HEK293 (cell line): ENCODE results near the gene ZNF253.

ENCODE experiments used
- CTCF ChIA-PET: fragments of 350-600 bp; formaldehyde crosslinking; extraction: SDS; loops from one replicate; lab custom pipeline; 2021; ENCODE audit warnings: antibody characterized with exemption; lab: Yijun Ruan, JAX
- POLR2A ChIA-PET: fragments of 300-600 bp; formaldehyde crosslinking; extraction: SDS; loops from one replicate; lab custom pipeline; 2020; ENCODE audit warnings: antibody characterized with exemption, inconsistent platforms; lab: Yijun Ruan, JAX
- H3K27ac ChIP-seq: fragments of 200-500 bp; sonication (Bioruptor generic); 2 replicates; pipeline ENCODE4 v1.5.1; 2014; ENCODE audit warnings: low read depth, low read length, control low read depth, inconsistent platforms; ENCODE audit errors: extremely low read depth
- H3K36me3 ChIP-seq, 2 experiments: fragments of 200-500 bp in 1 of 2; sonication (Bioruptor generic) in 1 of 2; 1 replicate in 1 of 2; 2 replicates in 1 of 2; pipeline ENCODE4 v1.5.1; 2014 to 2017; ENCODE audit warnings: inconsistent platforms in 2 of 2, low read length in 2 of 2; ENCODE audit not compliant: control insufficient read depth in 2 of 2, insufficient read depth in 1 of 2
- H3K4me1 ChIP-seq: fragments of 200-500 bp; sonication (Bioruptor generic); 2 replicates; pipeline ENCODE4 v1.5.1; 2014; ENCODE audit warnings: mild to moderate bottlenecking, low read length, inconsistent platforms; ENCODE audit not compliant: control insufficient read depth, insufficient read depth
- H3K4me3 ChIP-seq: 2 replicates; pipeline ENCODE4 v1.5.1; 2011; ENCODE audit warnings: low read depth, mild to moderate bottlenecking, control low read depth, low read length, moderate library complexity
- H3K9me3 ChIP-seq: fragments of 200-500 bp; sonication (Bioruptor generic); 2 replicates; pipeline ENCODE4 v1.5.1; 2014; ENCODE audit warnings: low read depth, low read length, inconsistent platforms; ENCODE audit not compliant: control insufficient read depth, insufficient read depth
- HOXC10 ChIP-seq: sonication (generic); formaldehyde crosslinking; IDR thresholded peaks from 2 replicates; pipeline ENCODE4 v1.8.1; 2023; ENCODE audit warnings: mild to moderate bottlenecking, missing genetic modification reagents
- IKZF3 ChIP-seq: fragments of 450-650 bp; IDR thresholded peaks from 2 replicates; pipeline ENCODE4 v1.5.0; 2018; ENCODE audit warnings: missing biosample characterization, mild to moderate bottlenecking, missing genetic modification characterization, moderate library complexity
- KLF9 ChIP-seq: fragments of 450-650 bp; formaldehyde crosslinking; IDR thresholded peaks from 2 replicates; pipeline ENCODE4 v1.5.1; 2016; ENCODE audit warnings: missing biosample characterization, missing genetic modification characterization, low read depth
- YY1 ChIP-seq: fragments of 450-650 bp; formaldehyde crosslinking; IDR thresholded peaks from 2 replicates; pipeline ENCODE4 v1.5.1; 2018; ENCODE audit warnings: missing biosample characterization, missing genetic modification characterization
- ZBTB17 ChIP-seq: fragments of 450-650 bp; formaldehyde crosslinking; IDR thresholded peaks from 2 replicates; pipeline ENCODE4 v1.5.1; 2016; ENCODE audit warnings: missing biosample characterization, missing genetic modification characterization
- ZBTB21 ChIP-seq: fragments of 450-650 bp; formaldehyde crosslinking; IDR thresholded peaks from 2 replicates; pipeline ENCODE4 v1.5.1; 2017; ENCODE audit warnings: missing biosample characterization, missing genetic modification characterization
- ZBTB7A ChIP-seq: fragments of 450-650 bp; formaldehyde crosslinking; IDR thresholded peaks from 2 replicates; pipeline ENCODE4 v1.5.1; 2016; ENCODE audit warnings: low read depth, missing biosample characterization, missing genetic modification characterization
- ZNF114 ChIP-seq: fragments of 450-650 bp; formaldehyde crosslinking; IDR thresholded peaks from 2 replicates; pipeline ENCODE4 v1.5.0; 2017; ENCODE audit warnings: missing biosample characterization, missing genetic modification characterization
- ZNF2 ChIP-seq: fragments of 450-650 bp; formaldehyde crosslinking; IDR thresholded peaks from 2 replicates; pipeline ENCODE4 v1.5.1; 2016; ENCODE audit warnings: missing biosample characterization, missing genetic modification characterization
- ZNF214 ChIP-seq: fragments of 450-650 bp; formaldehyde crosslinking; IDR thresholded peaks from 2 replicates; pipeline ENCODE4 v1.5.1; 2017; ENCODE audit warnings: missing biosample characterization, mild to moderate bottlenecking, missing genetic modification characterization, borderline replicate concordance
- ZNF335 ChIP-seq: fragments of 450-650 bp; formaldehyde crosslinking; conservative IDR thresholded peaks from 2 replicates; pipeline ENCODE4 v1.5.1; 2016; ENCODE audit warnings: missing biosample characterization, missing genetic modification characterization
- ZNF596 ChIP-seq: fragments of 450-650 bp; IDR thresholded peaks from 2 replicates; pipeline ENCODE4 v1.5.0; 2018; ENCODE audit warnings: missing biosample characterization, mild to moderate bottlenecking, missing genetic modification characterization, moderate library complexity
- ZNF600 ChIP-seq: fragments of 450-650 bp; formaldehyde crosslinking; IDR thresholded peaks from 2 replicates; pipeline ENCODE4 v1.5.1; 2016; ENCODE audit warnings: missing biosample characterization, missing genetic modification characterization
- ZNF623 ChIP-seq: fragments of 450-650 bp; formaldehyde crosslinking; IDR thresholded peaks from 2 replicates; pipeline ENCODE4 v1.5.1; 2016; ENCODE audit warnings: missing biosample characterization, missing genetic modification characterization
- ZNF629 ChIP-seq: fragments of 450-650 bp; formaldehyde crosslinking; IDR thresholded peaks from 2 replicates; pipeline ENCODE4 v1.5.1; 2017; ENCODE audit warnings: missing biosample characterization, missing genetic modification characterization
- ZNF76 ChIP-seq: fragments of 450-650 bp; formaldehyde crosslinking; IDR thresholded peaks from 2 replicates; pipeline ENCODE4; 2016; ENCODE audit warnings: low read depth, missing biosample characterization, missing genetic modification characterization, borderline replicate concordance
- ZNF777 ChIP-seq: fragments of 450-650 bp; formaldehyde crosslinking; IDR thresholded peaks from 2 replicates; pipeline ENCODE4 v1.5.1; 2017; ENCODE audit warnings: missing biosample characterization, missing genetic modification characterization, borderline replicate concordance
- ZNF791 ChIP-seq: fragments of 450-650 bp; formaldehyde crosslinking; IDR thresholded peaks from 2 replicates; pipeline ENCODE4 v1.5.1; 2016; ENCODE audit warnings: missing biosample characterization, missing genetic modification characterization
- TF ChIP-seq, protein P1 (sequence below): fragments of 450-650 bp; formaldehyde crosslinking; IDR thresholded peaks from 2 replicates; pipeline ENCODE4 v1.5.1; 2016; ENCODE audit warnings: missing biosample characterization, missing genetic modification characterization, low read depth
- TF ChIP-seq, protein P2 (sequence below): fragments of 450-650 bp; formaldehyde crosslinking; IDR thresholded peaks from 2 replicates; pipeline ENCODE4 v1.5.1; 2016; ENCODE audit warnings: missing biosample characterization, missing genetic modification characterization
- TF ChIP-seq, protein P3 (sequence below): fragments of 450-650 bp; formaldehyde crosslinking; IDR thresholded peaks from 2 replicates; pipeline ENCODE4 v1.5.1; 2016; ENCODE audit warnings: missing biosample characterization, missing genetic modification characterization, low read depth
- TF ChIP-seq, protein P4 (sequence below): fragments of 450-650 bp; formaldehyde crosslinking; IDR thresholded peaks from 2 replicates; pipeline ENCODE4 v1.5.1; 2016; ENCODE audit warnings: missing biosample characterization, missing genetic modification characterization

The ZNF253 gene

DNA sequence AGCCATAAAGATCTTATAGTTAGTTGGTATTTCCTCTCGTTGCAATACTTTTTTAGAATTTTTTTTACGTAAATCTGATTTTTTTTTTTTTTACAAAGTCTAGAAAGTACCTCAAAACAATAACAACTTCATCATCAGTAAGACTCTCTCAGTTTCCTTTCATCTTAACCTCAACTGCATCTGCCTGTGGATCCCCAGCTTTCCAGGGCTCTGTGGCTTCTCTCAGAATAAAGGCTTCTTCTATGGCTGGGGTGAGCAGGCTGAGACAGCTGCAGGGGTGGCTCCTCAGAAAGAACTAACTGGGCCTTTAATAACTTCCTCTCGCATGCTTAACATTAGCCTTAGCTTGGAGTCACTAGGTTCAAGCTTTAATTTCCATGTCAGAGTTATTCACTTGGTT, 48.3 kb upstream of the ZNF253 start (continued):
- TF ChIP-seq, protein P1, sequence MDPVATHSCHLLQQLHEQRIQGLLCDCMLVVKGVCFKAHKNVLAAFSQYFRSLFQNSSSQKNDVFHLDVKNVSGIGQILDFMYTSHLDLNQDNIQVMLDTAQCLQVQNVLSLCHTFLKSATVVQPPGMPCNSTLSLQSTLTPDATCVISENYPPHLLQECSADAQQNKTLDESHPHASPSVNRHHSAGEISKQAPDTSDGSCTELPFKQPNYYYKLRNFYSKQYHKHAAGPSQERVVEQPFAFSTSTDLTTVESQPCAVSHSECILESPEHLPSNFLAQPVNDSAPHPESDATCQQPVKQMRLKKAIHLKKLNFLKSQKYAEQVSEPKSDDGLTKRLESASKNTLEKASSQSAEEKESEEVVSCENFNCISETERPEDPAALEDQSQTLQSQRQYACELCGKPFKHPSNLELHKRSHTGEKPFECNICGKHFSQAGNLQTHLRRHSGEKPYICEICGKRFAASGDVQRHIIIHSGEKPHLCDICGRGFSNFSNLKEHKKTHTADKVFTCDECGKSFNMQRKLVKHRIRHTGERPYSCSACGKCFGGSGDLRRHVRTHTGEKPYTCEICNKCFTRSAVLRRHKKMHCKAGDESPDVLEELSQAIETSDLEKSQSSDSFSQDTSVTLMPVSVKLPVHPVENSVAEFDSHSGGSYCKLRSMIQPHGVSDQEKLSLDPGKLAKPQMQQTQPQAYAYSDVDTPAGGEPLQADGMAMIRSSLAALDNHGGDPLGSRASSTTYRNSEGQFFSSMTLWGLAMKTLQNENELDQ, result no peak
- TF ChIP-seq, all 188 proteins: peak for 0

DNA sequence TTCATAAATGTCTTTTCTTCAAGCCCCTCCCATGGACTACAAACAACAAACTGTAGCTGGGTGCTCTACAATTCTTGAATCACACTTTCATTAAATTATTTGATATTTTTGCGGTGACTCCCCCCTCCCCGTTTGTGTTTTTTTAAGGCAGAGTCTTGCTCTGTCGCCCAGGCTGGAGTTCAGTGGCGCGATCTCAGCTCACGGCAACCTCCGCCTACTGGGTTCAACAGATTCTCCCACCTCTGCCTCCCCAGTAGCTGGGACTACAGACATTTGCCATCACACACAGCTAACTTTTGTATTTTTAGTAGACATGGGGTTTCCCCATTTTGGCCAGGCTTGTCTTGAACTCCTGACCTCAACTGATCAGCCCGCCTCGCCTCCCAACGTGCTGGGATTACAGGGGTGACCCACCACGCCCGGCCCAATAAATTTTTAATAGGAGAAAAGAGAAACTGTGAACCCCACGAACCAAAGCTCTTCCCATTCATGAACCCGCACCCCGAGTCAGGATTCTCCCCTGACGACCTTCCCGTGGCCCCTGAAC, 44.8 kb upstream of the ZNF253 start:
- Histone ChIP-seq H3K4me3 (peak overlapping the region; percentile 60), H3K36me3 (peaks cover 5 to 8% of the 10 kb centered on the region in 2 experiments; a peak in 2 of 3 replicates)

DNA sequence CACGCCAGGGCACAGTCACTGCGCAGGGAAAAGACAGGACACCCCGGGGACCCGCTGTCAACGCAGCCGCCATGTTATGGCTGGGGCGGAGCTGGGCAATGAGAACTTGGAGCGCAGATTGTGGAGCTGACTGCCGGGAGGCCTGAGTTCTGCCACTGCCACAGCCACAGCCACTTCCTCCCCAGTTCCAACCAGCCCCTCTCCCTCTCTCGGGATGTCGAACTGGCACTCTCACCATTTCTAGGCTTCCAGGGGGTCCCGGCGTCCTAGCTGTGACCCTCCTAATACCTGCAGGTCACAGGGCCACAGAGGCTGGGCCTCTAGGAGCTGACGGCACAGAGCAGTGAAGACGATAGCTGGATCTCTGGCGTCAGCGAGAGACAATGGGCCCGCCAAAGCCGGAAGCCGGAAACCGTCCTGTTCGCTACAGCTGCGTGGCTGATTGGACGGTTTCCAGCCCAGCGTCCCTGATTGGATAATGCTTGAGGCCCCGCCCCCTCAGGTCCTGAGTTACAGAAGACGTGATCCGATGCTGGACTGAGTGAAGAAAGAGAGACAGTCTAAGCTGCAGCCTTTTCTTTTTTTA, 44.2 kb upstream of the ZNF253 start, which contains the start of gene ZNF506:
Gene ZNF506 (minus strand): TSS at position 385 of the 586 bp plus-strand sequence. CDS start 147 bp downstream, at position 238.
- POLR2A ChIA-PET, result interaction anchor here (0.5 to 3.2 kb wide), 18 partner anchors 9 to 292 kb away, joined by 3 to 42 read pairs (median 6); partner anchors contain the start of genes ZNF101, ZNF14, ZNF253 and ZNF682
- H3K4me3 ChIP-seq, result peak within 1 kb of the TSS; percentile 60
- no peaks in the 10 kb centered on the region for H3K4me1 ChIP-seq
- CTCF ChIA-PET, result interaction anchor here (0.6 to 0.8 kb wide), 2 partner anchors 9 to 14 kb away, joined by 3 to 5 read pairs; no protein-coding TSS in a partner anchor
- peaks cover 5 to 8% of the 10 kb centered on the region in 2 experiments; a peak in 2 of 3 replicates for H3K36me3 ChIP-seq
- peak within 1 kb of the TSS; percentile 74 for H3K27ac ChIP-seq
- no peaks in the 10 kb centered on the region for H3K9me3 ChIP-seq
- TF ChIP-seq ZNF600 (tag by site-specific recombination) (peak; percentile 94), IKZF3 (tag by site-specific recombination) (no peak), ZNF335 (peak; percentile 94), ZBTB21 (tag by site-specific recombination) (peak; percentile 87), ZBTB17 (tag by site-specific recombination) (peak; percentile 91), ZNF214 (no peak), KLF9 (no peak), ZNF2 (tag by site-specific recombination) (peak; percentile 60; the same call in 1 of the 2 replicates), ZNF777 (tag by site-specific recombination) (no peak), ZNF791 (no peak), ZNF629 (tag by site-specific recombination) (peak; percentile 90), ZNF114 (tag by site-specific recombination) (no peak), ZNF623 (no peak), YY1 (tag by site-specific recombination) (peak; percentile 63; the same call in 1 of the 2 replicates), ZNF76 (tag by site-specific recombination) (peak; percentile 71; the same call in 1 of the 2 replicates), ZNF596 (tag by site-specific recombination) (no peak), ZBTB7A (no peak)
- TF ChIP-seq, protein P2, sequence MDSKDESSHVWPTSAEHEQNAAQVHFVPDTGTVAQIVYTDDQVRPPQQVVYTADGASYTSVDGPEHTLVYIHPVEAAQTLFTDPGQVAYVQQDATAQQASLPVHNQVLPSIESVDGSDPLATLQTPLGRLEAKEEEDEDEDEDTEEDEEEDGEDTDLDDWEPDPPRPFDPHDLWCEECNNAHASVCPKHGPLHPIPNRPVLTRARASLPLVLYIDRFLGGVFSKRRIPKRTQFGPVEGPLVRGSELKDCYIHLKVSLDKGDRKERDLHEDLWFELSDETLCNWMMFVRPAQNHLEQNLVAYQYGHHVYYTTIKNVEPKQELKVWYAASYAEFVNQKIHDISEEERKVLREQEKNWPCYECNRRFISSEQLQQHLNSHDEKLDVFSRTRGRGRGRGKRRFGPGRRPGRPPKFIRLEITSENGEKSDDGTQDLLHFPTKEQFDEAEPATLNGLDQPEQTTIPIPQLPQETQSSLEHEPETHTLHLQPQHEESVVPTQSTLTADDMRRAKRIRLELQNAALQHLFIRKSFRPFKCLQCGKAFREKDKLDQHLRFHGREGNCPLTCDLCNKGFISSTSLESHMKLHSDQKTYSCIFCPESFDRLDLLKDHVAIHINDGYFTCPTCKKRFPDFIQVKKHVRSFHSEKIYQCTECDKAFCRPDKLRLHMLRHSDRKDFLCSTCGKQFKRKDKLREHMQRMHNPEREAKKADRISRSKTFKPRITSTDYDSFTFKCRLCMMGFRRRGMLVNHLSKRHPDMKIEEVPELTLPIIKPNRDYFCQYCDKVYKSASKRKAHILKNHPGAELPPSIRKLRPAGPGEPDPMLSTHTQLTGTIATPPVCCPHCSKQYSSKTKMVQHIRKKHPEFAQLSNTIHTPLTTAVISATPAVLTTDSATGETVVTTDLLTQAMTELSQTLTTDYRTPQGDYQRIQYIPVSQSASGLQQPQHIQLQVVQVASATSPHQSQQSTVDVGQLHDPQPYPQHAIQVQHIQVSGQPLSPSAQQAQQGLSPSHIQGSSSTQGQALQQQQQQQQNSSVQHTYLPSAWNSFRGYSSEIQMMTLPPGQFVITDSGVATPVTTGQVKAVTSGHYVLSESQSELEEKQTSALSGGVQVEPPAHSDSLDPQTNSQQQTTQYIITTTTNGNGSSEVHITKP (tag by site-specific recombination), result peak; percentile 41
- TF ChIP-seq, protein P3, sequence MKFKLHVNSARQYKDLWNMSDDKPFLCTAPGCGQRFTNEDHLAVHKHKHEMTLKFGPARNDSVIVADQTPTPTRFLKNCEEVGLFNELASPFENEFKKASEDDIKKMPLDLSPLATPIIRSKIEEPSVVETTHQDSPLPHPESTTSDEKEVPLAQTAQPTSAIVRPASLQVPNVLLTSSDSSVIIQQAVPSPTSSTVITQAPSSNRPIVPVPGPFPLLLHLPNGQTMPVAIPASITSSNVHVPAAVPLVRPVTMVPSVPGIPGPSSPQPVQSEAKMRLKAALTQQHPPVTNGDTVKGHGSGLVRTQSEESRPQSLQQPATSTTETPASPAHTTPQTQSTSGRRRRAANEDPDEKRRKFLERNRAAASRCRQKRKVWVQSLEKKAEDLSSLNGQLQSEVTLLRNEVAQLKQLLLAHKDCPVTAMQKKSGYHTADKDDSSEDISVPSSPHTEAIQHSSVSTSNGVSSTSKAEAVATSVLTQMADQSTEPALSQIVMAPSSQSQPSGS (tag by site-specific recombination), result peak; percentile 13; the same call in 1 of the 2 replicates
- TF ChIP-seq, protein P4, sequence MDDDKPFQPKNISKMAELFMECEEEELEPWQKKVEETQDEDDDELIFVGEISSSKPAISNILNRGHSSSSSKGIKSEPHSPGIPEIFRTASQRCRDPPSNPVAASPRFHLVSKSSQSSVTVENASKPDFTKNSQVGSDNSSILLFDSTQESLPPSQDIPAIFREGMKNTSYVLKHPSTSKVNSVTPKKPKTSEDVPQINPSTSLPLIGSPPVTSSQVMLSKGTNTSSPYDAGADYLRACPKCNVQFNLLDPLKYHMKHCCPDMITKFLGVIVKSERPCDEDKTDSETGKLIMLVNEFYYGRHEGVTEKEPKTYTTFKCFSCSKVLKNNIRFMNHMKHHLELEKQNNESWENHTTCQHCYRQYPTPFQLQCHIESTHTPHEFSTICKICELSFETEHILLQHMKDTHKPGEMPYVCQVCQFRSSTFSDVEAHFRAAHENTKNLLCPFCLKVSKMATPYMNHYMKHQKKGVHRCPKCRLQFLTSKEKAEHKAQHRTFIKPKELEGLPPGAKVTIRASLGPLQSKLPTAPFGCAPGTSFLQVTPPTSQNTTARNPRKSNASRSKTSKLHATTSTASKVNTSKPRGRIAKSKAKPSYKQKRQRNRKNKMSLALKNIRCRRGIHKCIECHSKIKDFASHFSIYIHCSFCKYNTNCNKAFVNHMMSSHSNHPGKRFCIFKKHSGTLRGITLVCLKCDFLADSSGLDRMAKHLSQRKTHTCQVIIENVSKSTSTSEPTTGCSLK, result no peak

More for the DNA sequence above, 44.8 kb upstream of the ZNF253 start:
- peak overlapping the region; percentile 74; the same call in 1 of the 2 replicates for H3K27ac ChIP-seq
- POLR2A ChIA-PET, result interaction anchor here (0.6 to 3.2 kb wide), 14 partner anchors 9 to 291 kb away, joined by 3 to 42 read pairs (median 7); partner anchors contain the start of genes ZNF101, ZNF14, ZNF253 and ZNF682
- no peaks in the 10 kb centered on the region for H3K9me3 ChIP-seq
- TF ChIP-seq HOXC10 (CRISPR knock-in tag), result 0 out of 2 replicates have a peak, but pooled peaks have one; percentile 67
- no peak for TF ChIP-seq ZNF214
- CTCF ChIA-PET, result interaction anchor here (0.6 to 0.8 kb wide), 2 partner anchors 13 to 915 kb away, joined by 3 read pairs; no protein-coding TSS in a partner anchor
- no peaks in the 10 kb centered on the region for H3K4me1 ChIP-seq
